HEK293T (cell line): ENCODE measurements around the gene MPRIP.

ENCODE experiments used
- ARNT ChIP-seq: fragments of 450-650 bp; IDR thresholded peaks from 2 replicates; pipeline ENCODE4 v1.6.1; 2017; ENCODE audit warnings: mild to moderate bottlenecking
- FOXA1 ChIP-seq: fragments of 450-650 bp; IDR thresholded peaks from 2 replicates; pipeline ENCODE4 v1.6.1; 2016; ENCODE audit warnings: mild to moderate bottlenecking
- HDGF ChIP-seq: fragments of 450-650 bp; IDR thresholded peaks from 2 replicates; pipeline ENCODE4 v1.6.1; 2017; ENCODE audit warnings: antibody characterized with exemption, borderline replicate concordance
- LEF1 ChIP-seq: fragments of 450-650 bp; IDR thresholded peaks from 2 replicates; pipeline ENCODE4 v1.6.1; 2017; ENCODE audit warnings: mild to moderate bottlenecking, borderline replicate concordance
- NFRKB ChIP-seq: fragments of 450-650 bp; IDR thresholded peaks from 2 replicates; pipeline ENCODE4 v1.6.1; 2016; ENCODE audit warnings: mild to moderate bottlenecking, moderate library complexity
- SUZ12 ChIP-seq: fragments of 450-650 bp; IDR thresholded peaks from 2 replicates; pipeline ENCODE4 v1.6.1; 2016; ENCODE audit warnings: mild to moderate bottlenecking
- ZNF384 ChIP-seq: fragments of 450-650 bp; IDR thresholded peaks from 2 replicates; pipeline ENCODE4 v1.6.1; 2016

GRCh38 chr17:17062356-17062755 lies 20.1 kb downstream of the MPRIP start:
- TF ChIP-seq ARNT (no peak), FOXA1 (no peak), NFRKB (no peak), ZNF384 (no peak), LEF1 (no peak), SUZ12 (no peak), HDGF (no peak)
